ENCODE measurements around the gene CNTNAP4. TPM values are rescaled to one million over a fixed set of nuclear protein-coding genes. Genes with fewer than 3 reads are reported as not detected.

Gene CNTNAP4
- total and polyA plus RNA-seq, 2 experiments from 2014 or later, result 0.64 to 1.1 TPM

- no peak overlapping the region for H3K4me3 ChIP-seq
- H3K4me2 ChIP-seq, result no peak overlapping the region
- H4K20me1 ChIP-seq (ENCODE audit: insufficient read depth, poor library complexity, severe bottlenecking), result no peaks in the 10 kb centered on the region
- H3K27me3 ChIP-seq, result no peaks in the 10 kb centered on the region
- no peak overlapping the region for H2AFZ ChIP-seq
- H3K9me2 ChIP-seq (replicated peaks; ENCODE audit: insufficient read depth), result no peaks in the 10 kb centered on the region
- no peaks in the 10 kb centered on the region for H3K36me3 ChIP-seq (replicated peaks; ENCODE audit: insufficient read depth, low read depth)
- DNase-seq (ENCODE audit: low spot score), result no peak
- H3K27ac ChIP-seq, result no peak overlapping the region
- no peaks in the 10 kb centered on the region for H3K79me2 ChIP-seq
- TF ChIP-seq EZH2 (IDR thresholded peaks at IDR 0.05; ENCODE audit: borderline replicate concordance), result no peak
- no peak for TF ChIP-seq CTCF (IDR thresholded peaks at IDR 0.05; ENCODE audit: poor library complexity)
- TF ChIP-seq EZH2phosphoT487 (IDR thresholded peaks at IDR 0.05; ENCODE audit: low read depth, severe bottlenecking, unreplicated experiment), result no peak
- H3K9me3 ChIP-seq (ENCODE audit: low read depth), result no peaks in the 10 kb centered on the region
- H3K4me1 ChIP-seq (ENCODE audit: insufficient read depth), result peaks cover 8% of the 10 kb centered on the region
- WGBS (ENCODE audit: low lambda C conversion rate, missing lambda C conversion rate), result 90% methylated on average over 9 of the region's 9 CpGs
Measured at GRCh38 chr16:76579277-76579922, 302.2 kb downstream of the CNTNAP4 start.

- Histone ChIP-seq H3K79me2 (no peaks in the 10 kb centered on the region), H2AFZ (no peak overlapping the region), H3K27ac (no peak overlapping the region), H3K9me3 (ENCODE audit: low read depth) (no peaks in the 10 kb centered on the region), H3K27me3 (no peaks in the 10 kb centered on the region), H3K4me1 (ENCODE audit: insufficient read depth) (peaks cover 6% of the 10 kb centered on the region), H3K4me2 (peak overlapping the region; percentile 3), H3K4me3 (no peak overlapping the region), H4K20me1 (ENCODE audit: insufficient read depth, poor library complexity, severe bottlenecking) (no peaks in the 10 kb centered on the region), H3K36me3 (replicated peaks; ENCODE audit: insufficient read depth, low read depth) (no peaks in the 10 kb centered on the region), H3K9me2 (replicated peaks; ENCODE audit: insufficient read depth) (no peaks in the 10 kb centered on the region)
- WGBS (ENCODE audit: low lambda C conversion rate, missing lambda C conversion rate), result 58% methylated on average over 6 of the region's 6 CpGs
- peak; percentile 65 for DNase-seq (ENCODE audit: low spot score)
- no peak for TF ChIP-seq EZH2 (IDR thresholded peaks at IDR 0.05; ENCODE audit: borderline replicate concordance)
- no peak for TF ChIP-seq CTCF (IDR thresholded peaks at IDR 0.05; ENCODE audit: poor library complexity)
- no peak for TF ChIP-seq EZH2phosphoT487 (IDR thresholded peaks at IDR 0.05; ENCODE audit: low read depth, severe bottlenecking, unreplicated experiment)
Measured at GRCh38 chr16:76583466-76583865, 306.3 kb downstream of the CNTNAP4 start.

GRCh38 chr16:76583945-76584344 is 306.7 kb downstream of the CNTNAP4 start:
- WGBS (ENCODE audit: low lambda C conversion rate, missing lambda C conversion rate), result 47% methylated on average over 2 of the region's 2 CpGs
- no peak for TF ChIP-seq EZH2 (IDR thresholded peaks at IDR 0.05; ENCODE audit: borderline replicate concordance)
- TF ChIP-seq EZH2phosphoT487 (IDR thresholded peaks at IDR 0.05; ENCODE audit: low read depth, severe bottlenecking, unreplicated experiment), result no peak
- no peak for TF ChIP-seq CTCF (IDR thresholded peaks at IDR 0.05; ENCODE audit: poor library complexity)
- peak overlapping the region; percentile 3 for H3K4me2 ChIP-seq

More at GRCh38 chr16:76583945-76584344, 306.7 kb downstream of the CNTNAP4 start:
- DNase-seq (ENCODE audit: low spot score), result no peak
- H3K27ac ChIP-seq, result no peak overlapping the region
- H2AFZ ChIP-seq, result no peak overlapping the region
- no peaks in the 10 kb centered on the region for H3K79me2 ChIP-seq
- no peaks in the 10 kb centered on the region for H4K20me1 ChIP-seq (ENCODE audit: insufficient read depth, poor library complexity, severe bottlenecking)
- no peaks in the 10 kb centered on the region for H3K36me3 ChIP-seq (replicated peaks; ENCODE audit: insufficient read depth, low read depth)
- H3K4me3 ChIP-seq, result no peak overlapping the region
- H3K9me3 ChIP-seq (ENCODE audit: low read depth), result no peaks in the 10 kb centered on the region
- peaks cover 6% of the 10 kb centered on the region for H3K4me1 ChIP-seq (ENCODE audit: insufficient read depth)
- H3K9me2 ChIP-seq (replicated peaks; ENCODE audit: insufficient read depth), result no peaks in the 10 kb centered on the region
- no peaks in the 10 kb centered on the region for H3K27me3 ChIP-seq
